Right renal cortex interstitium (tissue), 3 donors: Measurements from ENCODE around the gene ODC1. TPM values are rescaled to one million over a fixed set of nuclear protein-coding genes. Genes with fewer than 3 reads are reported as not detected.
A peak's percentile ranks its signal among the peaks of the same experiment; 100 is the strongest.
"Not testable (repeated sequence)": the region's sequence is repeated elsewhere in the genome, so short reads cannot be mapped to it uniquely, and the experiment has no call there.

Experiments
- DNase-seq, 3 donors: peaks; one replicate each; pipeline ENCODE4 v3.0.0-alpha.2; 2013; ENCODE audit warnings: low read depth in 3 of 3, low spot score in 2 of 3
- polyA plus RNA-seq, 3 donors: library from polyadenylated mRNA; unstranded; fragments of 120-200 nt; gene quantifications; one replicate each; pipeline ENCODE4 v1.2.1, GENCODE V29; 2013; ENCODE audit not compliant: insufficient read length in 3 of 3

The ODC1 gene
- polyA plus RNA-seq, 3 donors: 398 to 438 (median 426) TPM

DNA sequence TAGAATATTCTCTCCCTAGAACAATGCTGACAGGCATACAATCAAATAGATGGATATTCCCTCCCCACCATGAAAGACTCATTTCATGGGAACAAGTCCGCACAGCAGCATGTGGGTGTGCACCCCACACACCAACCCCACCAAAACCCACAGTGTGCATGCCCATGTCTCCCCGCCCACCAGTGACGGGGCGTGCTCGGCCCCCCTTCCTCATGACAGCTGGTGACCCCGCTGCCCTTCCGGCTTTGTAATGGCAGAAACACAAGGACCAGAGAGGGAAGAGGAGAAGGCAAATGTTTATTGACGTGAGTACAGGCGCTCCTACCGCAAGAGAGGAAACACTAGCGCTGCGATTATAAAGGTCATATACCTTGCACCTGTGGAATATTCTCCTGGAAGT, 30.8 kb upstream of the ODC1 start:
- DNase-seq: no peak

DNA sequence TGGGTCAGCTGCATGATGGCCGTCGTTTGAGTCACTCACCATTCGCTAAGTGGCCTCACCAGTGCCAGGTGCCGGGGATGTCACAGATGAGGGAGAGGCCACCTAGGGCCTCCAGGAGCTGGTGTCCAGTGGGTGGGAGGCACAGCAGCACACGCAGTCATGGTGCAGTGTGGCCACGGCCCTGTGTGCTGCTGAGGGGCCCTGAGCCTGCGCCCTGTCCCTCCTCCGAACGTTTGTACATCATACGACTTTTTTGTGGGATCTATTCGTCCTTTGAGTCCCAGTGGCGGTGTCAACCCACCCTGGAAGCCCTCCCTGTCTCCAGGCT, 30.1 kb upstream of the ODC1 start:
- no peak for DNase-seq

DNA sequence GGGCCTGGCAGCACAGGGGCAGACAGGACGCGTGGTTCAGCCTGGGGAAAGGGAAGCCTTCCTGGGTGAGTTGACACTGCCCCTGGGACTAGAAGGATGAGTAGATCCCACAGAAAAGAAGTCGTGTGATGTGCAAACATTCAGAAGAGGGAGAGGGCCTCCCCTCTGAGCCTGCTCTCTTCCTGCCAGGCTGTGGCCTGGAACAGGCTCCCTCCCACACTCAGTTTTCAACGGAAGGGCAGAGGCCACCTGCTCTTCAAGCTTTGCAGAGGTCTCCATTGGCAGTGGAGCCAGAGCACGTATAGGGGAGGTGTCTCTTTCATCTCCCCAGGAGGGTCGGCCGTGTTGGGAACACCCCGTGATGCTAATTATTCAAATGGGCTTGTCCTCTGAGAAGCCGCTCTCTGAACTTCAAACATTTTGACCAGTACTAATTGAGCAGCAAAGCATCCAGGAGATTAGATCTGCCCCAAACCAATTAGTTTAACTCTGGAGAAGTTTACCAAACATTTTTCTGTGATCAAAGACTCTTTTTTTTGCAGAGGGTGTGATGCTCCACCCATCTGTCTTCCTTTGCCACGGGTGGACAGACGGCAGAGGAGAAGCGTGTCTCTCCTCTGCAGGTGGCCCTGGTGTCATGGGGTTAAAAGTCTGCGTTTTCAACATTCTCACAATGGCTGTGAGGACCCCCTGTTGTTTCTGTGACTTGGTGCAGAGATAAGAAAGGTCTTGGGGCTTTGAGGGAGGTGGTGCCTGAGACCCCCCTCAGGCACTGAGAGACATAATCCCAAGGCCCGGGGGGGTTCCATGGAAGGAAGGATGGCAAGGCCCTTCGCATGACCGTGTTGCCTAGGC, 29.5 kb upstream of the ODC1 start:
- DNase-seq: peak; percentile 18 to 40 (median 23)

DNA sequence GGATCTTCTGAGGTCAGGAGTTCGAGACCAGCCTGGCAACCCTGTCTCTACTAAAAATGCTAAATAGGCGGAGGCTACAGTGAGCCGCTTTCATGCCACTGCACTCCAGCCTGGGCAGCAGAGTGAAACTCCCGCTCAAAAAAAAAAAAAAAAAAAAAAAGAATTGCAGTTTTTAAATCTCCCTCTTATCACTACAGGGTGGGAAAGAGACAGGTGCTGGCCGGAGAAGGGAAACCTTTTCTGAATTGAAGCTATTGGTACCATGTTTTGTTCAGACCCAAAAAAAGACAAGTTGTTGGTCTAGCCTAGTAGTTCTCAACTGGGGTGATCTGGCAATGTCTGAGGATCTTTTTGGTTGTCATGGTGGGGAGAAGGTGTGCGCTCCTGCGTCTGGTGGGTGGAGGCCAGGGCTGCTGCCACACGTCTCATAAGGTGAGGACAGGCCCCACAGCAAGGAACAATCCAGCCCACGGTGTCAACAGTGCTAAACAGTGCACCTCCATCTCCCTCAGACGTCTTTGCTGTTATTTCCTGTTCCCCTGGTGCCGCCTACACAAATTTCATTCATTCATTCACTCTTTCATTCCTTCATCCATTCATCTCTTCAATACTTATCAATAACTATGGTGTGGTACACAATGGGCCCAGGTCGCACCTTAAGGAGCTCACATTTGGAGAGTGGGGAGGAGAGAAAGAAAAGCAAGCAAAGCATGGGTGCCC, 28.8 kb upstream of the ODC1 start:
- DNase-seq: no peak

DNA sequence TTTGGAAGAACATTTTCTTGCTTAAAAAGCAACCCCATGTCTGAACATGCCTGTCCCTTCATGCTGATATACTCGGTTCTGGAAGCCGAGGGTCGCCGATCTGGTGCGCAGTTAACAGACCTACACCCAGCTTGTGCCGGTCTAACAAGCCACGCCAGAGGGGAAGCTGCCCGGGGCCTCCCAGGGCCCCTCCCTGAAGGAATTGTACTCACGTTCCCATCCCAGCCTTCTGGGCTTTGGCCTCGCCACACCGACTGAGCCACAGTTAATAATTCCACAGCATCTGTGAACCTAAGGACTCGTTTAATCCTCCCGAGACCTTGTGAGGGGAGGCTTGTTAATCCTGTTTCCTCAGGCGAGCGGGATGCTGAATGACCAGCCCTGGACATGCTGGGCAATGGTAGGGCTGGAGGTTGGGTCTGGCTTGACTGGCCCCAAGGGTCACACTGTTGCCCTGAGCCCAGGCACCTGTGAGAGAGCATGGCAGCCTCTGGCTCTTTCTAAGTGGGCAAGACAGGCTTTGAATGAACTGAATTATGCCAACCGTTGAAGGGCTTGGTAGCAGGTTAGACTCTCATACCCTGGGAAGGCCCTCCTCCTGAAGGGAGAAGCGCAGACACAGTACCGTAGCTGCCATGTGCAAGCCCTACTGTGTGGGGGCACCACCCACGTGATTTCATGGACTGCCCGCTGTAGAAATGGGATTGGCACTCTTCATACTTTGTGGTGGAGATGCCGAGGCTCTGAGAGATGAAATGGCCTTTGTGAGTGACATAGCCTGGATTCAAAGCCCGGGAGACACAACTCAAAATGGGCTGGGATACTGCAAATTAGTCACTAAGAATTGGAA, 27.9 kb upstream of the ODC1 start:
- DNase-seq: no peak

DNA sequence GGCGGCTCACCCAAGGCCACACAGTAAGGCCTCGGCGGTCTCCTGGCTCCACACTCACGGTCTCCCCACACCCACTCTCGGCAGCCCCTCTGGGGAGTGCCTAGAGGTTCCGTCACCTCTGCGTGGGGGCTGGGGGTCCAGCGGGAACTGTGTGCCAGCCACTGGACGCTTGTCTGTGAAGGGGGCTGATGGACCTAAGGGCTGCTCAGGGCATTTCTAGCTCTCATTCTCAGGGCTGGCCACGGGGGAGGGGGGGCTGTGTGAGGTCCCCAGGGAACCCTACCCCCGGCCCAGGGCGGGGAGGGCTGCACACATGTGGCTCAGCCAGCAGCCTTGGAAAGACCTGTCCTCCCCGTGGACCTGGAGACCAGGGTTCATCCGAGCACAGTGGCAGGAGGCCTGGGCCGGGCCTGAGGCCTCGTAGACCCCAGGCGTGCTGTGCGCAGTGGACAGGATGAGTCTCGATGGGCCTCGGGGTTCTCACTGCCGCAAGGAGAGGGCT, 27.1 kb upstream of the ODC1 start:
- DNase-seq: no peak

DNA sequence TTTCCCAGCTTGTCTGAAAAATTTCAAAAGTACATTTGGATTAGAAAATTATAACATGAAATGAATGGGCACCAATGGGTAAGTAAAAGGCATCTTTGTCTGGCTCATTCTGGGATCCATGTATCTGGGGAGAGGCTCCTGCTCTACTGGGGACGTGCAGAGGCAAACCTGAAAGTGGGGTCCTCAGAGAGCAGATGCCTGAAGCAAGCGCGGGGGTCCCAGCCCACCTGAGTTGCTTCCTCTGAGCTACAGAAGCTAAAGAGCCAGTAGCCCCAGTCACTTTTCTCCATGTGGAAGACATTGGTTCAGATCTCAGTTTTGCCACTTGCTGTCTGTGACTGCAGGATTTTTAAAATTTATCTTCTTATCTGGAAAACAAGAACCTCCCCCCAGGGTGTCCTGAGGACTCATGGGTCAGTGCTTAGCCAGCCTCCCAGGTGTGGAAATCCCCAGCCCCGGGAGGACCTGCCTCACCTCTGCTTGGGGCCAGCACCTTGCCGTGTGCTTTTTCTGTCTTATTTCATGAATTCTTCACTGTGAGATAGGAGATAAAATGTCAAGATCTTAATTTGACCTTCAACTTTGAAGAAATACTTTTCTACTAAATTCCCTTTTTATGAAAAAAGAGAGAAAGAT, 25.1 kb upstream of the ODC1 start:
- no peak for DNase-seq

DNA sequence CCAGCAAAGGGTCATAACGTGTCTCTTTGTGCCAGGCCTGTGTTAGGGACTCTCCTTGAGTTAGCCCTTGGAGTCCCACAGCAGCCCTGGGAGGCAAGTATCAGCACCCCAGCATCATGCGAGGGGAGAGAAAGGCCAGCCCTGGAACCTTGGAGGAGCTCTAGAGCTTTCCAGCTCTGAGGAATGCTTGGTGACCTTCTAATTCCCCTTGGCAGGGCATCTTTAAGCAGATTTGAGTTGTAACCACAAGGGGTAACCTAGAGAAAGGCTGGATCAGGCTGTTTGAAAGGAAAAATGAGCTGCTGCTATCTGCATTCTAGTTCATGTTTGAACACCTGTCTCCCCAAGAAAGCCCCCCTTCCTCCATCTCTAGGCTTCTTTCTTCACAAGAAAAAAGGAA, 23.8 kb upstream of the ODC1 start:
- no peak for DNase-seq

DNA sequence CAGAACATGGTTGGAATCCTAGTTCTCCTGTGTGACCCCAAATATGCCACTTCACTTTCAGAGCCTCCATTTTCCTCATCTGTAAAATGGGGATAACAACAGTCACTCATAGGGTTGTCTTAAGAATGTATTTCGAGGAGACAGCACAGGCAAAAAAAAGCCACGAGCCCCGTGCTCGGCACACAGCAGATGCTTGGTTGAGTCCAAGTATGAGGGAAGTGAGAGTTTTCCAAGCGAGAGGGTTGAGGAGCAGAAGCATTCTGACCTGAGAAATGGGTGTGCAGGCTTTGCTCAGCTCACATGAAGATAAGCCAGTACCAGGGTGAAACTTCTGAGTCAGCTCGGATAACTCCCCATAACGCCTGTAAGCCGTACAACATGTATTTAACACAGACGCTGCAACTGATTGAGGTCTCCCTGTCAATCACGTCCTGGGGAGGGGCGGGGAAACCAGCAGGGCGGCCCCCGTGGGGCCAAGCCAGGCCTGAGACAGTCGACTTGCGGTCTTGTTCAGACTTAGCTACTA, 23.0 kb upstream of the ODC1 start:
- no peak for DNase-seq

DNA sequence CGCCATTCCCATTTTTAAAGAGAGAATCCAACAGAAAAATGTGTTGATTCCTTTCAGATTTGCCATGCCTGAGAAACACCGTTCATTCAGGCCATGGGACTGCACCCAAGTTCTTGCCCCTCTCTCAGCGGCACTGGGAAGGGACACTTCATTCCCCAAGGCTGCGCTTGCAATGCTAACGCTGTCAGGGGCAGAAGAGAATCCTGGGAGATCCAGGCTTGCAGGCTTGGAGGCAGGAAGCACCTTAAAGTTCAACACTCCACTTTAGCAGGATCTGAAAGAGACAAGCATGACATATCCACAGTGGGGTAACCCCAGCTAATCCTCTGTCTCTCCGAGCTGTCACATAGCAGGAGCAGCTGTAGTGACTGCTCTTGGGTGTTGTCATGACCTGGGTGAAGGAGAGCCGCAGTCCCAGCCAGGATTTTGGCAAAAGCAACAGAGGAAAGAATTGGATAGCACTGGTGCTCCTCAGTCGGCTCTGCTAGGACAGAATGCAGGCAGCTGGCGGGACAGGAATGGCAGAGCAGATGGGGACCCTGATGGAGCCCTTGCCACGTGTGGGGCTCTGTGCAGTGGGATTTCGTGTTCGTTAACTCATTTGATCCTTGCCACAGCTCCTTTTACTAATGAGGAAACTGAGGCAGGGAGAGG, 22.0 kb upstream of the ODC1 start:
- DNase-seq: no peak

DNA sequence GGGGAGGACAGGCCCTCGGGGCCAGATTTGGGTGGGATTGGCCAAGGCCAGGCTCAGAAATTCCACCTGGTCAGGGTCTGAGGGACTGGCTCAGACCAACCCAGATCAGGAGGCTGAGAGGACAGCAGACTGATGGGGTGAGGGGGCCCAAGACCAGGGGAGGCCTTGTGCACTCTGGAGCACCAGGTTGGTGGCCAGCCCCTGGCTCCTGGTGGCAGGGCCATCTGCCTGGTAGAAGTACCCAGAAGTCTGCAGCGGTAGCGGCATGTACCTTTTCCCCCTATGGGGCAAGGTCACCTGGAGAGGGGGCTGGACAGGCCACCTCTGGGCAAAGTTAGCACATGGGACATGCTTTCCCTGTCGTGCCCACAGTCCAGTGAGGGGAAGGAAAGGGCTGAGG, 21.2 kb upstream of the ODC1 start:
- DNase-seq: no peak

DNA sequence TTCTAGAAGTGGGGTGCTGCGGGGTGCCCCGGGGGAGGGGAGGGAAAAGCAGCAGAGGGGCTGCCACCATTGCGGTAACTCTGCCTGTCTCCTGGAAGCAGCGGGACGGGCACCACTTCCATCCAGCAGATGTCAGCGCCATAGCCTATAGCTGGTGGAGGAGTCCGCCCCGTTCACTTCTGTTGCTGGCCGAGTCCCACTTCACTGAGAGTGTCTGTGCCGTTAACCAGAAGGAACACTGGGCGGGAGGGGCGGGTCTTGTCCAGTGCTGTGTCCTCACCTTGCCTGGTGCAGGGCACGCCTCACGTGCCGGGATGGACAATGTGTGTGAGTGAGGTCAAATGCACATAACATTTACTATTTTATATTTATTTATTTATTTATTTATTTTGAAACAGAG, 19.3 kb upstream of the ODC1 start:
- no peak for DNase-seq

DNA sequence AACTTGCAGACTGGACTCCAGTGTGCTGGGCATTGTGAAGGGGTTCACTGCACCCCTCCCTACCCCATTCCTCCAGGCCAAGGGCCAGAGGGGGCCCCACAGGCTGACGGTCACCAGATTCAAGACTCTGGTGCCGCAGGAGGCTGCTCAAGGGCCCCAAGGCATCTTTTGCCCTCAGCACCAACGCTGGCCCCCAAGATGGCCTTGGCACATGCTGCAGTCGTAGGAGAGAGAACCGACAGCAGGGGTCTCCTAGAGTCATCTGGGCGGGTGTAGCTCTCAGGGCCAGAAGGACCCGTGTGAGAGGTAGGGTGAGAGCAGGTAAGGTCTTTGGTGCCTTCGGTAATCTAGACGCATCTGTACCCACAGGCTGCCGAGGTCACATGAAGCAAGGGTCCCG, 18.7 kb upstream of the ODC1 start:
- DNase-seq: no peak

DNA sequence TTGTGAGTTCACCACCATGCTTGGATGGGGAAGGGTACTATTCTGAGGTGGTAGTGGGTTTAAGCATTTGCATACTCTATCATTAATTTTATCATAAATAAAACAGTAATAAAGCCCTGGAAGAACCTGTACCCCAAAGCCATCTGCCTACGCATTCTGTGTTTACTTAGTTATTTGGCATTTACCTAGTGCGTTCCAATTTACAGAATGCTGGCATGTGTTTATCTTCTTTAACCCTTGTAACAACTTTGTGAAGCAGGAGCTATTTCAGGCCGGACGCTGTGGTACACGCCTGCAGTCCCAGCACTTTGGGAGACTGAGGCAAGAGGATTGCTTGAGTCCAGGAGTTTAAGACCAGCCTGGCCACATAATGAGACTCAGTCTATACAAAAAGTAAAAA, 17.8 kb upstream of the ODC1 start:
- DNase-seq: no peak

DNA sequence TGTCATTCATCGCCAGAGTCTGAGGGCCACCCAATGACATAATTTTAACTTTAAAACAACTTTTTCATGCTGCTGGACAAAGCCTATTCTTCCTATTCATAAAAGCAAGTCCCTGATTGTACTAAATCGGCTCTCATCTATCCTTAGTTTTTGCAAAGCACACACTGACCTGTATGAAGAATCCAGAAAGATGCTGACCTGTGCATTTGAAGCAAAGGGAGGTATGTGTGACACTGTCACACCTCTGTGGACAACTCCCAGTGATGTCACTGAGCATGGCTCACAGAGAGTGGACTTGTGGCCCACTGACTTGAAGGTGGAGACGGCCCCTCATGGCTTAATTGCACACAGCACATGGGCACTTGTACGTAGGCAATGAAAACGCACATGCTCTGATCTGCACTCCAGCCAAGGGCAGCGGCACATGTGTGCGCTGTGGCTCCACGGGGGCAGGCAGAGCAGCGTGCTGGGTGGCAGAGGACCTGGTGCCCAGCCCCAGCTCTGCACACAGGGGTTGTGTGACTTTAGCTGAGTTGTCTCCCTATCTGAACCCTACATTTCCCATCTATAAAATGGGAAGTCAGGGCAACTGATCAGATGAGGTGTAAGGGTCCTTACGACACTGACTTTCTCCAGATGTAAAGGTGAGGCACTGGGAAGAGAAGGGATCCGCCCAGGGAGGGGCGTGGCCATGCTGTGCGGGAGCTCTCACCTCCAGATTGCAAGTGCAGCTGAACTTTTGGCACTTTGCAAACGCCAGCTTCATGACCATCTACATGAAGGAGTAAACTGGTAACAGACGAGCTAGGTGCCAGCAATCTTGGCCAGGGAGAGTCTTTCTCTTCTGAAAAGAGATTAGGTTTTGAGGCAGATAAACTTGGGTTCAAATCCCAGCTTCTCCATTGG, 14.3 kb upstream of the ODC1 start:
- no peak for DNase-seq

DNA sequence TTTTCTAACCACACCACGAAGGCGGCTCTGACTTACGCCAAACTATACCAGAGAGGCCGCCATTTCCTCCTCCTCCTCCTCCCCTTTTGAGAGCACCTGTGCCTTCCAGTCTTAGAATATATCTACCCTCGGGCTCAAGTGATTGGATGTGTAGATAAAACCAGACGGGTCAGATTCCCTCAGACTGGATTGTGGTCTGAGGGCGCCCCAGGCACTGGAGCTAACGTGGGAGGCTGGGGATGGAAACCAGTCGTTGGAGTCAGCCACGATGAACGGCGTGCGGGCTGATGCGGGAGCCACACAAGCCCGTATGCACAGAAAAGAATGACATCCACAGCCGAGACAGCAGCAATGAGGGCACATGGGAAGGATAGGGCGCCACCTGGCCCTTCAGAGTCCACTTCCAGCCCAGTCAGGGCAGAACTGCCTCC, 12.3 kb upstream of the ODC1 start:
- no peak for DNase-seq

DNA sequence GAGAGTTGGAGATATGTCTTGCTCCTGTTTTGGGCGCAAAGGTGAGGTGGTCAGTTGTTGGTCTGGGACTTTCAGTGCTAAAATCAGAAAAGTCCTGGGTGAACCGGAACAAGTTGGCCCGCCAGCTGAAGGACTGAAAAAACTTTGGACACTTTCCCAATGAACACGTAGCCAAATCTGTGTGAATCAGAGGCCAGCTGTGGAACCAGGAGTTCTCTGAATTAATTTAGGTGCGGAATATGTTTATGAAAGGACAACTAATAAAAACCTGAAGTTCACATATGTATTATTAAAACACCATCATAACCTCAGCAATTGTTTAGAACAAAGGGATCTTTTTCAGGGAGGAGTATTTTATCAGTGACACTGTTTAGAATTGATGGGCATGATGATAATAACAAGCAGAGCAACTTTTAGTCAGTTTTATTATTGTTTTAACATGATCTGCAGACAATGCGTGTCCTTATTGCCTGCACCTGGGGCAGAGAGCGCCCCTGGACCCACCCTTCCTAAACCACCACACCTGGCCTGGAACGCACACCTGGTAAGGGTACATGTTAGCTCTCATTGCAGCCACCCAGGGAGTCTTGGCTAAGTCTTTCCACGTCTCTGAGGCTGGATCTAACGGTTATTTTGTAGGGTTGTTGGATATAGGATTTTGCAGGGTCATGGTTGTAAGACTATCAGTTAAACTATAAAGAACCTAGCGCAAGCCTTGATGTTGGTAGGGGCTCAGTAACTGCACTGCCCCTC, 9.9 kb upstream of the ODC1 start:
- no peak for DNase-seq

DNA sequence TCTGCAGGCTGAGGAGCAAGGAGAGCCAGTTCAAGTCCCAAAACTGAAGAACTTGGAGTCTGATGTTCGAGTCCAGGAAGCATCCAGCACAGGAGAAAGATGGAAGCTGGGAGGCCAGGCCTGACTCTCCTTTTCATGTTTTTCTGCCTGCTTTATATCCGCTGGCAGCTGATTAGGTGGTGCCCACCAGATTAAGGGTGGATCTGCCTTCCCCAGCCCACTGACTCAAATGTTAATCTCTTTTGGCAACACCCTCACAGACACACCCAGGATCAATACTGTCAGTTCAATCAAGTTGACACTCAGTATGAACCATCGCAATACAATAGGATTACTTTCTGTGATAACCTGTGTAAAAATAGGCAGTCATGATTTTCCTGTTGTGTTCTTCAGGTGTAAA, 9.1 kb upstream of the ODC1 start:
- not testable (repeated sequence) for DNase-seq
